IPS-NIHi7 (cell line): Measurements from ENCODE around the gene FNTB.
A peak's percentile ranks its signal among the peaks of the same experiment; 100 is the strongest.

Experiments
- DNase-seq: peaks from one replicate; pipeline ENCODE4 v3.0.0; 2012; ENCODE audit warnings: mixed read lengths; ENCODE audit errors: extremely low spot score

FNTB gene

GRCh38 chr14:64952598-64953309 is 33.9 kb upstream of the FNTB start:
- peak; percentile 68 for DNase-seq

- no peak for DNase-seq
These were observed 33.4 kb upstream of the FNTB start for GRCh38 chr14:64953310-64953654.

GRCh38 chr14:64953661-64954060 is 33.0 kb upstream of the FNTB start:
- DNase-seq, result no peak

- DNase-seq, result no peak
These were observed 32.0 kb upstream of the FNTB start for GRCh38 chr14:64954491-64955240.

- DNase-seq, result no peak
These were observed 31.4 kb upstream of the FNTB start for GRCh38 chr14:64955297-64955696.

GRCh38 chr14:64956697-64957406 is 29.8 kb upstream of the FNTB start:
- DNase-seq, result no peak

GRCh38 chr14:64958201-64958600 is 28.5 kb upstream of the FNTB start:
- DNase-seq, result no peak

GRCh38 chr14:64958743-64959142 is 28.0 kb upstream of the FNTB start:
- DNase-seq, result no peak

- DNase-seq, result peak; percentile 68
These were observed 25.9 kb upstream of the FNTB start for GRCh38 chr14:64960762-64961276.

- DNase-seq, result no peak
These were observed 23.1 kb upstream of the FNTB start for GRCh38 chr14:64963611-64964010.

- DNase-seq, result no peak
These were observed 21.2 kb upstream of the FNTB start for GRCh38 chr14:64965356-64966000.

- DNase-seq, result no peak
These were observed 19.7 kb upstream of the FNTB start for GRCh38 chr14:64966976-64967375.

GRCh38 chr14:64968167-64968566 is 18.5 kb upstream of the FNTB start:
- DNase-seq, result no peak

GRCh38 chr14:64968651-64969050 is 18.0 kb upstream of the FNTB start:
- DNase-seq, result peak; percentile 48

GRCh38 chr14:64970041-64970440 is 16.7 kb upstream of the FNTB start:
- DNase-seq, result no peak

- DNase-seq, result no peak
These were observed 15.8 kb upstream of the FNTB start for GRCh38 chr14:64970776-64971477.

- DNase-seq, result no peak
These were observed 15.2 kb upstream of the FNTB start for GRCh38 chr14:64971491-64971942.

- DNase-seq, result peak; percentile 61
These were observed 14.5 kb upstream of the FNTB start, which contains the start of gene RAB15 for GRCh38 chr14:64971943-64972791. TSS of gene RAB15 (minus strand) at chr14:64972336. CDS start at chr14:64972076, 260 bp downstream.

GRCh38 chr14:64973026-64973442 is 13.7 kb upstream of the FNTB start:
- no peak for DNase-seq

- no peak for DNase-seq
These were observed 12.9 kb upstream of the FNTB start for GRCh38 chr14:64973826-64974225.
